SU-DHL-6 (cell line): ENCODE measurements around the gene TBC1D4.
"Not testable (repeated sequence)": the region's sequence is repeated elsewhere in the genome, so short reads cannot be mapped to it uniquely, and the experiment has no call there.

Source experiments
- H2AFZ ChIP-seq: fragments of 200-600 bp; sonication (generic); 2 replicates; pipeline ENCODE4 v1.6.1; 2014; ENCODE audit warnings: low read depth, mild to moderate bottlenecking, moderate library complexity, mixed read lengths, antibody characterized with exemption, low read length; ENCODE audit not compliant: severe bottlenecking
- H3F3A ChIP-seq: fragments of 200-600 bp; shearing (Covaris generic); 2 replicates; pipeline ENCODE4 v1.6.0; 2016; ENCODE audit warnings: antibody characterized with exemption, mild to moderate bottlenecking; ENCODE audit not compliant: insufficient read depth
- H3K27ac ChIP-seq: fragments of 200-600 bp; sonication (generic); 2 replicates; pipeline ENCODE4 v1.5.1; 2016; ENCODE audit warnings: low read depth, mild to moderate bottlenecking, low read length, moderate library complexity, mixed read lengths
- H3K27me3 ChIP-seq: fragments of 200-600 bp; sonication (generic), shearing (Covaris generic); 2 replicates; pipeline ENCODE4 v1.6.0; 2014; ENCODE audit warnings: mild to moderate bottlenecking, low read length
- H3K36me3 ChIP-seq: fragments of 200-600 bp; sonication (generic); 2 replicates; pipeline ENCODE4 v1.6.1; 2014; ENCODE audit warnings: mild to moderate bottlenecking, low read length, mixed read lengths
- H3K4me2 ChIP-seq: fragments of 300-600, 200-600 bp; shearing (Covaris generic), sonication (generic); 2 replicates; pipeline ENCODE4 v1.6.0; 2014; ENCODE audit warnings: low read length, low read depth, mild to moderate bottlenecking; ENCODE audit not compliant: poor library complexity, severe bottlenecking
- H3K4me3 ChIP-seq: fragments of 200-600 bp; sonication (generic); 2 replicates; pipeline ENCODE4 v1.5.1; 2014; ENCODE audit warnings: antibody characterized with exemption, low read length, mild to moderate bottlenecking, mixed read lengths; ENCODE audit not compliant: insufficient read depth, poor library complexity, severe bottlenecking
- H3K79me2 ChIP-seq: fragments of 200-600 bp; sonication (generic); 2 replicates; pipeline ENCODE4 v1.6.1; 2014; ENCODE audit warnings: mild to moderate bottlenecking, low read length, moderate library complexity; ENCODE audit not compliant: insufficient read depth
- H3K9ac ChIP-seq: fragments of 200-600 bp; sonication (generic); 2 replicates; pipeline ENCODE4 v1.7.0; 2014; ENCODE audit warnings: mild to moderate bottlenecking, low read length
- H3K9me2 ChIP-seq: fragments of 200-600 bp; sonication (generic); replicated peaks from 2 replicates; pipeline ENCODE4 v1.6.1; 2014; ENCODE audit warnings: low read length; ENCODE audit not compliant: insufficient read depth
- H3K9me3 ChIP-seq: fragments of 200-600 bp; sonication (generic); 2 replicates; pipeline ENCODE4 v1.6.1; 2014; ENCODE audit warnings: low read length, mixed read lengths; ENCODE audit not compliant: insufficient read depth
- H4K20me1 ChIP-seq: fragments of 200-600 bp; sonication (generic); 2 replicates; pipeline ENCODE4 v1.6.1; 2014; ENCODE audit warnings: low read depth, mild to moderate bottlenecking, antibody characterized with exemption, low read length, moderate library complexity, mixed read lengths
- EZH2phosphoT487 ChIP-seq: fragments of 200-600 bp; sonication (generic), shearing (Covaris generic); conservative IDR thresholded peaks from 2 replicates; pipeline ENCODE4 v1.6.1; 2018; ENCODE audit warnings: mild to moderate bottlenecking, antibody characterized with exemption, low read length, moderate library complexity, mixed read lengths
- TF ChIP-seq, protein P1 (sequence below): fragments of 200-600 bp; sonication (generic); IDR thresholded peaks from one replicate; pipeline ENCODE4 v1.5.1; 2017; ENCODE audit warnings: antibody characterized with exemption, mild to moderate bottlenecking, low read length, moderate library complexity; ENCODE audit not compliant: insufficient read depth, poor library complexity, severe bottlenecking

The TBC1D4 gene

DNA sequence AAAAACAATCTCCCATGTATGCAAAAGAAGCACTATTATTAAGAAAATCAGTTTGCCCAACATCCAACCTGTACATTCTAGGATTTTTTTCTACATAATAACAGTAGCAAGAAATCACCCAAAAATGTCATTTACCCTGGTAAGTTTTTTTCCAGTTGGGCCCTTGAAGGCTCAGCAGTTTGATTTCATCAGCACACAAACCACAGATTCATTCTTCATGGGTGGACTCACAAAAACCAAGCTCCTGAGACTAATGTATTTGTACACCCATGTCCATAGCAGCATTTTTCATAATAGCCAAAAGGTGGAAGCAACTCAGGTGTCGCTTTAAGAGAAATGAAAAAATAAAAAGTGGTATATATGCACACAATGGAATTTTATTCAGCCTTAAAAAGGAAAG is 210.1 kb downstream of the TBC1D4 start:
- H3K27ac ChIP-seq, result no peak overlapping the region
- TF ChIP-seq EZH2phosphoT487, result no peak
- TF ChIP-seq, protein P1, sequence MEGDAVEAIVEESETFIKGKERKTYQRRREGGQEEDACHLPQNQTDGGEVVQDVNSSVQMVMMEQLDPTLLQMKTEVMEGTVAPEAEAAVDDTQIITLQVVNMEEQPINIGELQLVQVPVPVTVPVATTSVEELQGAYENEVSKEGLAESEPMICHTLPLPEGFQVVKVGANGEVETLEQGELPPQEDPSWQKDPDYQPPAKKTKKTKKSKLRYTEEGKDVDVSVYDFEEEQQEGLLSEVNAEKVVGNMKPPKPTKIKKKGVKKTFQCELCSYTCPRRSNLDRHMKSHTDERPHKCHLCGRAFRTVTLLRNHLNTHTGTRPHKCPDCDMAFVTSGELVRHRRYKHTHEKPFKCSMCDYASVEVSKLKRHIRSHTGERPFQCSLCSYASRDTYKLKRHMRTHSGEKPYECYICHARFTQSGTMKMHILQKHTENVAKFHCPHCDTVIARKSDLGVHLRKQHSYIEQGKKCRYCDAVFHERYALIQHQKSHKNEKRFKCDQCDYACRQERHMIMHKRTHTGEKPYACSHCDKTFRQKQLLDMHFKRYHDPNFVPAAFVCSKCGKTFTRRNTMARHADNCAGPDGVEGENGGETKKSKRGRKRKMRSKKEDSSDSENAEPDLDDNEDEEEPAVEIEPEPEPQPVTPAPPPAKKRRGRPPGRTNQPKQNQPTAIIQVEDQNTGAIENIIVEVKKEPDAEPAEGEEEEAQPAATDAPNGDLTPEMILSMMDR, result no peak

DNA sequence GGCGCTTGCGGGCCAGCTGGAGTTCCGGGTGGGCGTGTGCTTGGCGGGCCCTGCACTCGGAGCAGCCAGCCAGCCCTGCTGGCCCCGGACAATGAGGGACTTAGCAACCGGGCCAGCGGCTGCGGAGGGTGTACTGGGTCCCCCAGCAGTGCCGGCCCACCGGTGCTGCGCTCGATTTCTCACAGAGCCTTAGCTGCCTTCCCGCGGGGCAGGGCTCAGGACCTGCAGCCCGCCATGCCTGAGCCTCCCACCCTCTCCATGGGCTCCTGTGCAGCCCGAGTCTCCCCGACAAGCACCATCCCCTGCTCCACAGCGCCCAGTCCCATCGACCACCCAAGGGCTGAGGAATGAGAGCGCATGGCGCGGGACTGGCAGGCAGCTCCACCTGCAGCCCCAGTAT is 213.5 kb downstream of the TBC1D4 start:
- H3F3A ChIP-seq, H3K27ac ChIP-seq: not testable (repeated sequence)

More for the DNA sequence above, 210.1 kb downstream of the TBC1D4 start:
- Histone ChIP-seq H3K4me3 (no peak overlapping the region), H3K79me2 (no peaks in the 10 kb centered on the region), H4K20me1 (no peaks in the 10 kb centered on the region), H3K9ac (no peak overlapping the region), H3K9me2 (no peaks in the 10 kb centered on the region), H3K36me3 (no peaks in the 10 kb centered on the region), H3K27me3 (no peaks in the 10 kb centered on the region), H3K9me3 (no peaks in the 10 kb centered on the region), H3F3A (no peaks in the 10 kb centered on the region), H3K4me2 (no peak overlapping the region), H2AFZ (no peak overlapping the region)

GRCh38 chr13:75264611-75265010 is 217.4 kb downstream of the TBC1D4 start:
- Histone ChIP-seq H3K27me3 (no peaks in the 10 kb centered on the region), H3K79me2 (no peaks in the 10 kb centered on the region), H3K4me3 (no peak overlapping the region), H3K9ac (no peak overlapping the region), H2AFZ (no peak overlapping the region), H3K9me3 (no peaks in the 10 kb centered on the region), H3K9me2 (no peaks in the 10 kb centered on the region), H3F3A (no peaks in the 10 kb centered on the region), H3K27ac (no peak overlapping the region), H3K36me3 (no peaks in the 10 kb centered on the region), H4K20me1 (no peaks in the 10 kb centered on the region), H3K4me2 (no peak overlapping the region)
- TF ChIP-seq, protein P1, result no peak
- no peak for TF ChIP-seq EZH2phosphoT487

More for the DNA sequence above, 213.5 kb downstream of the TBC1D4 start:
- not testable (repeated sequence) for H3K9me3 ChIP-seq, H3K4me2 ChIP-seq, H3K79me2 ChIP-seq, H3K36me3 ChIP-seq, H4K20me1 ChIP-seq, H3K4me3 ChIP-seq, H3K9me2 ChIP-seq, H3K27me3 ChIP-seq, H2AFZ ChIP-seq, H3K9ac ChIP-seq

DNA sequence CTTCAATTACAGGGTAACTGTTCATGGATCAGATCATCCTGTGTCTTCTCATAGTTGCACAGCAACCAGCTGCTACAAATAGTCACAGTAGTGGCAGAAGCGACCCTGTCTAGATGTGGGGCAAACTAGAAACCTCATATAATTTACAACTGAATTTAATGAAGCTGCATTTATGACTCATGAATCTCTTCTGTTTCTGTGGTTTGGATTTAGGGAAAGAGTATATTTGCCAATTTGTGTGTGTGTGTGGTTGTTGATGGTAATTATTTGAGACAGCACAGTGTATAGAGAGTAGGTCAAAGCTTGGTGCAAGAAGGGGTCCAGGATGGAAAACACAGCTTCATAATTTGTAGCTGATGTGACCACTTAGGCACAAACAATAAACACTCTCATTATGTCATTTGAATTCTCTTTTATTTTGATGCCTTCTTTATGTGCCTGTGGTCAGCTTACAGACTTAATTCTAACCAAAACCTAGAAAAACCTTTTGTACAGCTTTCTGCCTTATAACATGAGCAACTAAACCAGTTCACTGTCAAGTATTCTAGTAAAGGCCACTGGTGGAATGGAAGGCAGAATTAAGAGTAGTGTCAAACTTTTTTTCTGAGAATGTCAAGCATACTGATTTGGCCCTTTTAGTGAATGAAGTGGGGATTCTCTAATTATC is 218.1 kb downstream of the TBC1D4 start:
- H3K79me2 ChIP-seq, result no peaks in the 10 kb centered on the region
- no peaks in the 10 kb centered on the region for H3K36me3 ChIP-seq
- TF ChIP-seq EZH2phosphoT487, result no peak
- TF ChIP-seq, protein P1, result no peak

More for the DNA sequence above, 218.1 kb downstream of the TBC1D4 start:
- H3K9me2 ChIP-seq, result no peaks in the 10 kb centered on the region
- H3K4me2 ChIP-seq, result no peak overlapping the region
- H3K27me3 ChIP-seq, result no peaks in the 10 kb centered on the region
- H3K27ac ChIP-seq, result no peak overlapping the region
- no peaks in the 10 kb centered on the region for H3F3A ChIP-seq
- no peaks in the 10 kb centered on the region for H3K9me3 ChIP-seq
- H2AFZ ChIP-seq, result no peak overlapping the region
- H3K9ac ChIP-seq, result no peak overlapping the region
- H3K4me3 ChIP-seq, result no peak overlapping the region
- no peaks in the 10 kb centered on the region for H4K20me1 ChIP-seq
